Tibial artery (tissue), 4 donors: Measurements from ENCODE around the gene GABRB3.

ENCODE experiments used
- DNase-seq, 2 donors: peaks; one replicate each; pipeline ENCODE4 v3.0.0-alpha.2; 2019
- H3K27ac ChIP-seq, 2 donors: fragments of 200-600 bp; sonication (generic) in 1 of 2; 1 replicate in 1 of 2; 2 replicates in 1 of 2; pipeline ENCODE4 v1.5.1; 2018 to 2019; ENCODE audit warnings: mild to moderate bottlenecking in 1 of 2
- H3K27me3 ChIP-seq, 2 donors: fragments of 200-600 bp; sonication (generic) in 1 of 2; one replicate each; pipeline versions ENCODE4 v1.5.1 to v1.6.0; 2016 to 2019
- H3K36me3 ChIP-seq, 3 donors: fragments of 200-600 bp; sonication (generic) in 2 of 3; one replicate each; pipeline ENCODE4 v1.5.1; 2016 to 2019; ENCODE audit warnings: mild to moderate bottlenecking in 2 of 3
- H3K4me1 ChIP-seq, 4 donors: fragments of 200-600 bp; sonication (generic) in 2 of 4; 1 replicate in 3 of 4; 2 replicates in 1 of 4; pipeline ENCODE4 v1.5.1; 2016 to 2019
- H3K4me3 ChIP-seq, 2 donors: fragments of 200-600 bp; sonication (generic) in 1 of 2; 1 replicate in 1 of 2; 2 replicates in 1 of 2; pipeline ENCODE4 v1.5.1; 2018 to 2019; ENCODE audit warnings: mild to moderate bottlenecking in 2 of 2
- H3K9me3 ChIP-seq, 3 donors: fragments of 200-600 bp; sonication (generic) in 1 of 3; one replicate each; pipeline ENCODE4 v1.5.1; 2016 to 2019
- CTCF ChIP-seq, 2 experiments: fragments of 200-600 bp in 1 of 2; fragments of 450-650 bp in 1 of 2; IDR thresholded peaks; one replicate each; pipeline ENCODE4 v1.5.1; 2017 to 2019; ENCODE audit warnings: antibody characterized with exemption in 2 of 2, mild to moderate bottlenecking in 1 of 2, moderate library complexity in 1 of 2
- intact Hi-C: fragments of 100-400 bp; cut with DNase I; formaldehyde crosslinking; loops from one replicate; pipeline ENCODE4 v1.15.0; 2023; ENCODE audit warnings: low total_unique reads

The GABRB3 gene

GRCh38 chr15:26736502-26737248 lies 36.2 kb downstream of the GABRB3 start:
- Histone ChIP-seq H3K27ac (no peak overlapping the region), H3K9me3 (peaks cover 0 to 12% (median 9%) of the 10 kb centered on the region in 3 donors), H3K4me3 (no peak overlapping the region), H3K36me3 (no peaks in the 10 kb centered on the region), H3K27me3 (no peaks in the 10 kb centered on the region), H3K4me1 (no peaks in the 10 kb centered on the region)
- DNase-seq = no peak
- intact Hi-C loops = no loop called here
- no peak for TF ChIP-seq CTCF (IDR thresholded peaks at IDR 0.05)

- no peak for TF ChIP-seq CTCF (IDR thresholded peaks at IDR 0.05)
- Histone ChIP-seq H3K27ac (no peak overlapping the region), H3K36me3 (no peaks in the 10 kb centered on the region), H3K27me3 (no peaks in the 10 kb centered on the region), H3K4me3 (no peak overlapping the region), H3K4me1 (no peaks in the 10 kb centered on the region), H3K9me3 (peaks cover 0 to 12% (median 9%) of the 10 kb centered on the region in 3 donors)
- no peak for DNase-seq
- intact Hi-C loops = loop anchor here (5.0 kb wide), 1 partner anchor 85 kb away; no protein-coding TSS in a partner anchor
These were observed 40.9 kb downstream of the GABRB3 start for GRCh38 chr15:26731965-26732364.

- H3K9me3 ChIP-seq = peaks cover 0 to 12% (median 5%) of the 10 kb centered on the region in 3 donors
- TF ChIP-seq CTCF (IDR thresholded peaks at IDR 0.05) = no peak
- DNase-seq = no peak
- no peaks in the 10 kb centered on the region for H3K36me3 ChIP-seq
- no peak overlapping the region for H3K4me3 ChIP-seq
- intact Hi-C loops = no loop called here
- H3K27ac ChIP-seq = no peak overlapping the region
- H3K4me1 ChIP-seq = no peaks in the 10 kb centered on the region
- no peaks in the 10 kb centered on the region for H3K27me3 ChIP-seq
These were observed 43.3 kb downstream of the GABRB3 start for GRCh38 chr15:26729581-26729980.

GRCh38 chr15:26729030-26729429 lies 43.8 kb downstream of the GABRB3 start:
- Histone ChIP-seq H3K9me3 (peaks cover 0 to 12% (median 5%) of the 10 kb centered on the region in 3 donors), H3K4me3 (no peak overlapping the region), H3K27ac (no peak overlapping the region), H3K36me3 (no peaks in the 10 kb centered on the region), H3K27me3 (no peaks in the 10 kb centered on the region), H3K4me1 (no peaks in the 10 kb centered on the region)
- intact Hi-C loops = no loop called here
- no peak for DNase-seq
- TF ChIP-seq CTCF (IDR thresholded peaks at IDR 0.05) = no peak

- Histone ChIP-seq H3K4me1 (no peaks in the 10 kb centered on the region), H3K9me3 (no peaks in the 10 kb centered on the region), H3K36me3 (no peaks in the 10 kb centered on the region), H3K4me3 (no peak overlapping the region), H3K27me3 (no peaks in the 10 kb centered on the region), H3K27ac (no peak overlapping the region)
- no peak for DNase-seq
- intact Hi-C loops = no loop called here
- no peak for TF ChIP-seq CTCF (IDR thresholded peaks at IDR 0.05)
These were observed 48.3 kb downstream of the GABRB3 start for GRCh38 chr15:26724381-26725150.
